ENCODE data around the gene GPC3.

Gene GPC3

DNA sequence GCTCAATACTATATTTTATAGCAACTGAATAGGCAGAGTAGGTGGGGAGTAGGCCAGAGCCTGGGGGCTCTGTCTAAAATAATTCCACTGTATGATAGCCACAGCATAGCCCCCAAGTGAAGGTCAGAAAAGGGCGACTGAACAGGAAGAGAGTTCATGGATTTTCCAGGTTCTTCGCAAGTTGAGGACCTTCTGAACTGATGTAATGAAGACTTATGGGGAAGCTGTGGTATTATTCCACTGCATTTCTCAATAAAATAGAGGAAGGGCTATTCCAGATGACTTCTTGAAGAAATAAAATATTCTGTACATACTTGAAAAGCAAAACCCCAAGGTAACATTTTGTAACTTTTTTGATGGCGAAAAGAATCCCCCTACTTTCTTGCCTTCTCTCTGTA lies 338.7 kb downstream of the GPC3 start:
- H3K27me3 ChIP-seq (ENCODE audit: insufficient read depth, poor library complexity, severe bottlenecking), result no peaks in the 10 kb centered on the region
- ATAC-seq (ENCODE audit: low read depth), result no peak
- no peaks in the 10 kb centered on the region for H3K9me3 ChIP-seq (ENCODE audit: severe bottlenecking)
- no peak overlapping the region for H3K4me3 ChIP-seq (ENCODE audit: severe bottlenecking)
- H3K36me3 ChIP-seq (ENCODE audit: low read depth), result no peaks in the 10 kb centered on the region
- peaks cover 4% of the 10 kb centered on the region for H3K4me1 ChIP-seq (ENCODE audit: insufficient read depth, poor library complexity, severe bottlenecking)
- no peak for TF ChIP-seq CTCF (IDR thresholded peaks at IDR 0.05; ENCODE audit: poor library complexity, severe bottlenecking)
- peak overlapping the region; percentile 64 for H3K27ac ChIP-seq (ENCODE audit: poor library complexity, severe bottlenecking)
- DNase-seq (ENCODE audit: low spot score), result no peak

GRCh38 chrX:133645977-133646718 lies 339.2 kb downstream of the GPC3 start:
- Histone ChIP-seq H3K9me3 (ENCODE audit: severe bottlenecking) (no peaks in the 10 kb centered on the region), H3K27ac (ENCODE audit: poor library complexity, severe bottlenecking) (peak overlapping the region; percentile 64), H3K4me3 (ENCODE audit: severe bottlenecking) (no peak overlapping the region), H3K36me3 (ENCODE audit: low read depth) (no peaks in the 10 kb centered on the region), H3K4me1 (ENCODE audit: insufficient read depth, poor library complexity, severe bottlenecking) (peaks cover 4% of the 10 kb centered on the region), H3K27me3 (ENCODE audit: insufficient read depth, poor library complexity, severe bottlenecking) (no peaks in the 10 kb centered on the region)
- ATAC-seq (ENCODE audit: low read depth) (peak; percentile 96), DNase-seq (ENCODE audit: low spot score) (no peak)
- no peak for TF ChIP-seq CTCF (IDR thresholded peaks at IDR 0.05; ENCODE audit: poor library complexity, severe bottlenecking)

- Histone ChIP-seq H3K27me3 (ENCODE audit: insufficient read depth, poor library complexity, severe bottlenecking) (no peaks in the 10 kb centered on the region), H3K27ac (ENCODE audit: poor library complexity, severe bottlenecking) (peak overlapping the region; percentile 64), H3K36me3 (ENCODE audit: low read depth) (no peaks in the 10 kb centered on the region), H3K9me3 (ENCODE audit: severe bottlenecking) (no peaks in the 10 kb centered on the region), H3K4me3 (ENCODE audit: severe bottlenecking) (no peak overlapping the region), H3K4me1 (ENCODE audit: insufficient read depth, poor library complexity, severe bottlenecking) (peaks cover 4% of the 10 kb centered on the region)
- no peak for TF ChIP-seq CTCF (IDR thresholded peaks at IDR 0.05; ENCODE audit: poor library complexity, severe bottlenecking)
- DNase-seq (ENCODE audit: low spot score), result no peak
- no peak for ATAC-seq (ENCODE audit: low read depth)
Measured at GRCh38 chrX:133645256-133645655, 340.1 kb downstream of the GPC3 start.

DNA sequence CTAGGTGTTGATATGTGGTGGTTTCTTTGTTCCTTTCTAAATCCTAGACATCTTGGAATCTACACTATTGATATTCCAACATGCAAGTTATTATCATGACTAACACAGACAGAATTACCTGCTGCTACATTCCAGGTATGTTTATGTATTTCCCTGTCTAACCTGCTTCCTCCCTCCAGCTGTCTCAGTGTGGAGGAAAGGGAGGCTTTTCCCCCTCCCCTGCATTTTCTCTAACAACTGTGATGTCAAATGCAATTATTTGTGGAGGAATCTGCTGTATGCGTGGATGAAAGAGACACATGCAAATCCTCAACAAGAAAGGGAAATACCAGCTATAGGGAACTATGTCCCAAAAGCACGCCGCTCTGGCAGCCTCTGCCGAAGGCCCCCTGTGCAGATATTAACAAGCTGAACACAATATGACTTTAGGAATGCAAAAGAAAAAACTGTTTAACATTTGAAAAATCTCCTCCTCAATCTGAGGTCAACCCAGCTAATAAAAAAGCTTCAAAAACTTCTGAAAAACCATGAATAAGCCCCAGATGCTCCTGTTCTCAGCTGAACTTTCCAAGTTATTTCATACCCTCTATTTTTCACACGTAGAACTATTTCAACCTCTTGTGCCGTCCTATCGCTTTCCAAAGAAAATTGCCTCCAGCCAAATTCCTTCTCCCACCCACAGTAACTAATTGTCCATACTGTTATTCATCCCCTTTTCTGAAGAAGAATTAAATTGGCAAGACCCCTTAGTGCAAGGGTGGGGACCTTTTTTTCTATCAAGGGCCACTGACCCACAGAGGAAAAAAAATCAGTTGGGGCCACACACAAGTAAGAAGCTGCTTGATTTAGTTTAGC lies 345.0 kb downstream of the GPC3 start:
- no peak for DNase-seq (ENCODE audit: low spot score)
- Histone ChIP-seq H3K27me3 (ENCODE audit: insufficient read depth, poor library complexity, severe bottlenecking) (no peaks in the 10 kb centered on the region), H3K9me3 (ENCODE audit: severe bottlenecking) (no peaks in the 10 kb centered on the region), H3K4me3 (ENCODE audit: severe bottlenecking) (no peak overlapping the region), H3K4me1 (ENCODE audit: insufficient read depth, poor library complexity, severe bottlenecking) (peaks cover 13% of the 10 kb centered on the region), H3K36me3 (ENCODE audit: low read depth) (no peaks in the 10 kb centered on the region), H3K27ac (ENCODE audit: poor library complexity, severe bottlenecking) (peak overlapping the region; percentile 95)
- ATAC-seq (ENCODE audit: low read depth), result peak; percentile 85
- TF ChIP-seq CTCF (IDR thresholded peaks at IDR 0.05; ENCODE audit: poor library complexity, severe bottlenecking), result no peak
